ENCODE results near the gene TLCD5.

DNA sequence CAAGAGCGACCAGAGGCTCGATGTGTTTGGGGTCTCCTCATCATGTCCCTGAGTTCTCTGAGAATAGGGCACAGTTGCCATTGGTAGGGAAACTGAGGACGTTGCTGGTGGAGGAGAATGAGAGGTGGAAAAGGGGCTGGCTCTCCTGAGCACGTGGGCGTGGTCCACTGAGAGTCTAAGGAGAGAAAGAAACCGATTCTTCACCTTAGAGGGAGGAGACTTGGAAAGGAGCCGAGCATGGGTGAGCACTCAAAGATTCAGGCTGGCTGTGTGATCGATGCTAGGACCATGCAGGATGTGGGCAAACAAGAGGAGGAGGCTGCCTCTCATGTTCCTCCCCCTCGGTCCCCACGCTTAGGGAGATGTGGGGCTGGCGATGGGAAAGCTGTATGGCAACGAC is 19.8 kb upstream of the TLCD5 start:
- TF ChIP-seq, protein P1, sequence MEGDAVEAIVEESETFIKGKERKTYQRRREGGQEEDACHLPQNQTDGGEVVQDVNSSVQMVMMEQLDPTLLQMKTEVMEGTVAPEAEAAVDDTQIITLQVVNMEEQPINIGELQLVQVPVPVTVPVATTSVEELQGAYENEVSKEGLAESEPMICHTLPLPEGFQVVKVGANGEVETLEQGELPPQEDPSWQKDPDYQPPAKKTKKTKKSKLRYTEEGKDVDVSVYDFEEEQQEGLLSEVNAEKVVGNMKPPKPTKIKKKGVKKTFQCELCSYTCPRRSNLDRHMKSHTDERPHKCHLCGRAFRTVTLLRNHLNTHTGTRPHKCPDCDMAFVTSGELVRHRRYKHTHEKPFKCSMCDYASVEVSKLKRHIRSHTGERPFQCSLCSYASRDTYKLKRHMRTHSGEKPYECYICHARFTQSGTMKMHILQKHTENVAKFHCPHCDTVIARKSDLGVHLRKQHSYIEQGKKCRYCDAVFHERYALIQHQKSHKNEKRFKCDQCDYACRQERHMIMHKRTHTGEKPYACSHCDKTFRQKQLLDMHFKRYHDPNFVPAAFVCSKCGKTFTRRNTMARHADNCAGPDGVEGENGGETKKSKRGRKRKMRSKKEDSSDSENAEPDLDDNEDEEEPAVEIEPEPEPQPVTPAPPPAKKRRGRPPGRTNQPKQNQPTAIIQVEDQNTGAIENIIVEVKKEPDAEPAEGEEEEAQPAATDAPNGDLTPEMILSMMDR (IDR thresholded peaks at IDR 0.05), result no peak
- no peak for TF ChIP-seq POLR2A (IDR thresholded peaks at IDR 0.05)
